Activated gamma-delta T cell (primary cell): Measurements from ENCODE around the gene PRR7.
A peak's percentile ranks its signal among the peaks of the same experiment; 100 is the strongest.

Experiments used
- DNase-seq: peaks from one replicate; lab custom pipeline; 2025; lab: John Stamatoyannopoulos, UW

The PRR7 gene

DNA sequence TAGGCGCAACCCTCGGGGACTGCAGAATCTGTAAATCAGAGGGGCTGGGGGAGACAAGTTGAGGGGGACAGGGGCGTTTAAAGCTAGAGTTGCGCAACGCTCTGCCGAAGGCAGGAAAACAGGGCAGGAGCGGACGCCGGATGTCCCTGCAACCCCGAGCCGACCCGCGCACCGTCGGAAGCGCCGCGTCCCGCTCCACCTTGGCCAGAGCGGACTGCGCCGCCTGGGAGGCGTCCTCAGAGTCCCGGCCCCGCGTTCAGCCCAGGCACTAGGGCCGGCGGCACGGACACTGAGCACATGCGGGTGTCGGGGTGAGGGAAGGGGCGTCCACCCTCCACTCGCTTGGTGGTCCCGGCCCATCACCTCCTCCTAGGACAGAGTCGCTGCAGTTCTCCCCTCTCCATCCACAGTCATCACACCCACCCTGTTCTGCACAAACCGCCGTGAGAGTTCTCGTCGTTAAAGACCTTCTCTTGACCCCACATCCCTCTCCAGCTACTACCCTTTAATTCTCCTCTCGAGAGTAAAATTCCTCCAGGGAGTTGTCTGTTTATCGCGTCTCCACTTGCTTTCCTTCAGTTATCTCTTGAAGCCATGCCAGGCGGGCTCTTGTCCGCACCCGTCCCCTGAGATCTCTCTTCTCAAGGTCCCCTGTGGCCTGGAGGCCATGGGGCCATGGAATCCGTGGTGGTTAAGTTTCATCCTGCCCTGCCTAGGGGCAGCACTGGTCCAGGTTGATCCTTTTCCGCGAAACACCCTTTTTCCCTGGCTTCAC lies 51.6 kb downstream of the PRR7 start:
- no peak for DNase-seq

DNA sequence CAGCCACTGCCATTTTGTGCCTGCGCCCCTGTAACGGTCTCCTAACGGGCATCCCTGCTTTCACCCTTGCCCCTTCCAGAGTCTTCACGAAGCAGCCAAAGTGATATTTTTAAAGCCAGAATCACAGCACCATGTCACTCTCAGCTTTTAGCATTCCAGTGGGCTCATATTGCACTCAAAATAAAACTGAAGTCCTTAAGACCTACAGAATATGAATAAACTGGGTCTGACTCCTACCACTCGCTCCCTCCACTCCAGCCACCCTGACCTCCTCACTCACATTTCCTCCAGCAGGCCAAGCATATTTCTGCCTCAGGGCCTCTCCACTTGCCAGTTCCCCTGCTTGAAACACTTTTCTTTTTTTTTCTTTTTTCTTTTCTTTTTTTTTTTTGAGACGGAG lies 53.2 kb downstream of the PRR7 start:
- no peak for DNase-seq

DNA sequence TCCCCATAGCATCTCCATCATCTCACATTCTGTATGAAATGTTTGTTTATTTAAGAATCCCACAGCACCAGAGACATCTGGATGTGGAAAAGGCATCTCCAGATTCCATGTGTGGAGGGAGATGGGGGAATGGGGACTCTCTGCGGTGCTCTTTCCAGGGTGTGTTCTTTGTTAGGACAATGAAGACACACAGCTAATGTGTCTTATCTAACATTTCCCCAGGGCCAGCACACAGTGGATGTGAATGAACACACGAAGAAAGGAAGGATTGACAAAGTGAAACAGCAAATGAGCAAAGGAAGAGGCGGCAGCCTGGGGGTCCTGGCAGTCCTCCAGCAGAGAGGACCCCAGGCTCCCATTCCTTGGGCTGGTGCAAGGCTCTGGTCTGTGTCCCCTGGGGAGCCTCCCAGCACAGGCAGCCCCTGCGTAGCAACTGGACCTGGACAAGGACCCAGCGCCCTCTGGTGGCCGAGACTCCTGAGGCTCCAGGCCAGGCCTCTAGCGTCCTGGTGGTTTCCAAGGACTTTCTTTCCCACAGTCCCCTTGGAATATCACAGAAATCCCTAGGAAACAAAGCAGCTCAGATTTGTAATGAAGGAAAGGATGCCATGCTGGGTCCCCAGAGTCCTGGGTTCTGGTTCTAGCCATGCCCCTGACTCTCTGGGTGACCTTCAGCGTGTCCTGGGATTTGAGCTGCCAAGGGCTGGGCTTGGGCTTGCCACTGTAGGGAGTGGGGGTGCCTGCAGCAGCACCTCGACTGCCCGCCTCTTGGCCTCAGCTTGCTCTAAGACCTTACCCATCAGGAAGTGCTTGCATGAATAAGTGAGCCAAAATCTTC lies 54.3 kb downstream of the PRR7 start:
- peak; percentile 48 for DNase-seq

DNA sequence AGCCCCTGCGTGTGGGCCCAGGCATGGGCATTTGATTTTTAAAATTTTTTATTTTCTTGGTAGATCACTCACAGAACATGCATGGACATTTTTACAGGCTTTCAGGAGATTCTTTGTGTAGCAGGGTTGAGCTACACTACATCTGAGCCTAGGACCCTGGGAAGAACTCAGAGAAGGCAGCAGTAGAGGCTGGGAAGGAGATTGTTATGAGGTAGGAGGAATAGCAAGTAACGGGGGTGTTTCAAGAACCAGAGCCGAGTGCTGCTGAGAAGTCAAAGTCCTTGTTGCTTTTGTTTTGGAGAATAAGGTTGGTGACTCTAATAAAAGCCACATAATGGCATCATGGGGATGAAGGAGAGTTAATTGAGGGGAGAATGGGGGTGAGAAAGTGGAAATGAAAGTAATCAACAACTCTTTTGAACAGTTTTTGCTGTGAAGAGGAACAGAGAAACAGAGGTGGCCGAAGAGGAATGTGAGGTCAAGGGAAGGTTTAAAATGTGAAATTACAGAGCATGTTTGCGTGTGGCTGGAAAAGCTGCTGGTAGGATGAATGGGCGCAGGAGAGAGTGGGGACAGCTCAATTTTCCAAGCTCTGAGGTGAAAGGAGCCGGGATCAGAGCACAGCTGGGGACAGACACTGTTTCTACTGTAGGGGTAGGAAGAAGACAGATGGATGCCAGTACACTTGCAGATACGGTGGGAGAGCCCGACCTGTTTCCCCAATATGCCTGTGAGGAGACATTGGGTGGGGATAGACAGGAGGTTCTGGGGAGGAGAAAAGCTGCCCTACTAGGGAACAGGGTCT lies 55.5 kb downstream of the PRR7 start:
- DNase-seq, result no peak

DNA sequence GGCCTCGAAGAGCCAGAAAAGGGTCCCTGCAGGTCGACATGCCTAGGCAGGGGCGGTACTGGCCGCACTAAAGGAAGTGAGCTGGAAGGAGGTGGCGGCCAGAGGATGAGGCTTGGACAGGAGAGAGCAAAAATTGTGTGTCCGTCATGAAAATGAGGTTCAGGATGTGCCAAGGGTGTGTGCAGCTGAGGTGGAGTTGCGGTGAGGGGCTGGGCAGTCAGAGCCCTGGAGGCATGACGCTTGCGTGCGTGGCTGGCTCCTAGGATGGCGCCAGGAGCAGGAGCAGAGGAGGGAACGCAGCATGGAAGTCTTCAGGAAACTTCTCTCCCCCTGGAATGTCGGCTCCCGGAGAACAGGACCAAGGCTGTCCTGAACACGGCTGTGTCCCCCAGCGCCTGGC lies 56.3 kb downstream of the PRR7 start:
- DNase-seq, result no peak

DNA sequence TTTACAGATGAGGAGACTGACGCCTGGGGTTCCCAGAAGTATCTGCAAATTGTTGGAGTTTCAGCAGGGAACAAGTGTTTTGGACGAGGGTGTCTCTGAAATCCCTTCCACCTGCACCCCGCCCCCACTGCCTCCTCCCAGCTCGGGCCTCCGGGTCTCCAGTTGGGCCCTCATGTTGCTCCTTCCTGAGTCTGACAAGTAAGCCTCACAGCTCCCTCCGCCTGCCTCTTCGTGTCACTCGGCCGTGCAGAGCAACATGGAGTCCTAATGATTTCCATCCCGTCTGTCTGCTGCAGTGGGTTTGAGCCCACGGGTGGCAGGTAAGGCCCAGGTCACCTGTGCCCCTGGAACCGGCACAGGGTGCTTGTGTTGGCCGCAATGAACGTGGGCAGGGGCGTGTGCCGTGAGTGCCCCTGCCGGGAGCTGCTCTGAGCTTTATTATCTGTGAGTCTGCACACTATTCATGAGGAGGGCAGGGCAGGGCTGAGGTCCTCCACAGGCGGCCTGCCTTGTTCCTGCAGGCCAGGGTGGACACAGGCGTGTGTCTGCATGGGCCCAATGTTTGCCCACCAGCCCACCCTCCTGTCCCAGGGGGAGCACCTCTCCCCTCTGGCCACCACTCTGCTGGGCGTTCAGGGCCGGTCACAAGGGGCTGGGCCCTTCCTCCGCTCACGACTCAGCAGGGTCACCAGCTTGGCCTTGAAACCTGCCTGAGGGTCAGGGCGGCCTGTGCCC lies 56.9 kb downstream of the PRR7 start:
- no peak for DNase-seq

DNA sequence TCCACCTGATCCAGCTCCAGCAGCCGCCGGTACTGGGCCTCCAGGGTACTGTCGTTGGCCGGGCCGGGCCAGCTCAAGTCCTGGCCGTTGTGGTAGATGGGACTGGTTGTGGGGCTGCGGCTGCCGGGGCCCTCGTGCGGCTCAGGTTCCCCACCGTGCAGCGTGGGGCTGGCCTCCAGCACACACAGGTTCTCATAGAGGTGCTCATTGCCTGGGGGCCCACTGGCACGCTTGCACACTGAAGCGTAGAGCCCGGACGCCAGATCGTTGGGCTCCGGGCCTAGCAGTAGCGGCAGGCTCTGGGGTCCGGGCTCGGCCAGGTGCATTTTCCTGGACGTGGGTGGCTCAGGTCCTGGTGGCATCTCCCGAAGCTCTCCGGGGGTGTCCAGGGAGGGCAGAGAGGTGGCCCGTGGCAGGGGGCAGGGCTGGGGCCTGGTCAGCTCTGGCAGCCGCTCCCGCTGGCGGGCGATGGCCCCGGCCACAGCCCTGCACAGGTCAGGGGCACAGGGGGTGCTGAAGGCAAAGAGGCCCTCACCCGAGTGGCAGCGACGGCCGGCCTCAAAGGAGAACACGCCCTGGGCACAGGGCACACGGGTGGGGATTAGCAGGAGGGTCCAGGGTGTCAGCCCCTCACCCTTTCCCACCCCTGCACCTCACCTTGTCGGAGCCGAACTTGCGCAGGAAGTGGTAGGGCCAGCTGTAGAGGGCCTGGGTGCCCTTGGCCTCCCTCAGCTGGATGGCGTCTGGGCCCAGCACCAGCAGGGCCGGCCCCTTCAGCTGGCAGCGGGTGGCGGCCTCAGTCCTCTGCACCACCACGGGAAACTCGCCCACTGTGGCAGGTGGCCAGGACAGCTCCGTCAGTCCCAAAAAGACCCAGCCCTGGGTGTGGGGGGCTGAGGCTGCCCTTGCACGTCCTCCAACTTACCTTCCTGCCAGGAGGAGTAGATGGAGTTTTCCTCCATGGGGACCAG lies 57.8 kb downstream of the PRR7 start:
- no peak for DNase-seq

DNA sequence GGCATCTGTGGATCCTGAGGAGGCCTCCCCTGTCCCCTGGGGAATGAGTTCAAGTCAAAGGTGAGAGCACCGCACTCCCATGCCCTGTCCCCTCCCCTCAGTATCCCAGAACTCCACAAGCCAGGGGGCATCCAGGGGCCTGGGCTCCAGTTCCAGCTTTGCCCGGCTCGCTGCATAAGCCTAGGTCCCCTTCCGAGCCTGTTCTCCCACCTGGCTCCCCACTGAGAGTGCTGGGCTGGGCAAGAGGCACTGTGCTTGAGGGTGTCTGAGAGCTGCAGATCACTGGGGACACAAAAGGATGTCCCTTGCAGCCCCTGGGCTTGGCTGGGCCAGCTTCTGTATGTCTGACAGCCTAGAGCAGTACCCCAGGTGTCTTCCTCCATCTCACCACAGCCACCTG lies 58.5 kb downstream of the PRR7 start:
- no peak for DNase-seq
